GM21576 (cell line): ENCODE results near the gene CFAP70.
"Not testable (repeated sequence)": the region's sequence is repeated elsewhere in the genome, so short reads cannot be mapped to it uniquely, and the experiment has no call there.

Source experiments
- ATAC-seq: cut with Tn5 transposase; IDR thresholded peaks from one replicate; pipeline ENCODE4 v1.9.1; 2021; ENCODE audit warnings: mild to moderate bottlenecking, moderate library complexity; ENCODE audit not compliant: unreplicated experiment

The CFAP70 gene

GRCh38 chr10:73258612-73259011 lies 100.1 kb downstream of the CFAP70 start:
- not testable (repeated sequence) for ATAC-seq

- no peak for ATAC-seq
Measured at GRCh38 chr10:73253225-73253555, 105.5 kb downstream of the CFAP70 start.

DNA sequence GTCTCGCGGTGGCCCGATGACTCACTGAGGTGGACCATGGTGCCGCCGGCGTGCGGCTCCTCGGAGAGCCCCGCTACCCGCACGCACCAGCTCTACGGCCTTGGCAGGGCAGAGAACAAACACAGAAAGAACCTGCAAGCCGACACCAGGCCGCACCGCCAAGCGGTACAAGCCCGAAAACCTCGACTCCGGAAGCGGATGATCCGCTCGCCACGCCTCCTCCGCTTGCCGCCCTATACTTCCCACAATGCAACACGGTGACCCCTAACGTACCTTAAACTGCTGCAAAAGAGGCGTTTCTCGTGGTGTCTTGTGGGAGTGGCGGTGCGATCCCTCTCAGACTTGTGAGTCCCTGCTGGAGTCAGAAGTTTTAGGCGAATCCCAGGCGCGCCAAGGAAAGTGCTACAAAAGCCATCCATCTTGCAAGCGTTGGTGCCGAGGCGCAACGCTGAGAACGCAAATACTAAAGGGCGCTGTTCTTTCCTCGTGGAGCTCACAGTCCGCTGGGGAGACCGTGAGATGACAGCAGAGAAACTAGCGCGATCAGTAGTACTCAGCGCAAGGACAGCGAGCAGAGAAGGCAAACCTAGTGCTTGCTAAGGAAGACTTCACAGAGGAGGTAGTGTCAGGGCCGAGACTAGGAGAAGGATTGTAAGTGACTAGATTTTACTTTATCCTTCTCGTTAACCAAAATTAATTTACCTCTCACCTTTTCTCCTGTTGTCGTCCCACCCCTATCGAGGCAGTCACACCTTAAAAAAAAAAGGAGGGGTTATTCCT lies 106.0 kb downstream of the CFAP70 start, which contains the start of gene MRPS16:
Gene MRPS16 (minus strand): TSS at position 200 of the 780 bp plus-strand sequence. CDS start 162 bp downstream, at position 38.
- peak; percentile 71 for ATAC-seq

DNA sequence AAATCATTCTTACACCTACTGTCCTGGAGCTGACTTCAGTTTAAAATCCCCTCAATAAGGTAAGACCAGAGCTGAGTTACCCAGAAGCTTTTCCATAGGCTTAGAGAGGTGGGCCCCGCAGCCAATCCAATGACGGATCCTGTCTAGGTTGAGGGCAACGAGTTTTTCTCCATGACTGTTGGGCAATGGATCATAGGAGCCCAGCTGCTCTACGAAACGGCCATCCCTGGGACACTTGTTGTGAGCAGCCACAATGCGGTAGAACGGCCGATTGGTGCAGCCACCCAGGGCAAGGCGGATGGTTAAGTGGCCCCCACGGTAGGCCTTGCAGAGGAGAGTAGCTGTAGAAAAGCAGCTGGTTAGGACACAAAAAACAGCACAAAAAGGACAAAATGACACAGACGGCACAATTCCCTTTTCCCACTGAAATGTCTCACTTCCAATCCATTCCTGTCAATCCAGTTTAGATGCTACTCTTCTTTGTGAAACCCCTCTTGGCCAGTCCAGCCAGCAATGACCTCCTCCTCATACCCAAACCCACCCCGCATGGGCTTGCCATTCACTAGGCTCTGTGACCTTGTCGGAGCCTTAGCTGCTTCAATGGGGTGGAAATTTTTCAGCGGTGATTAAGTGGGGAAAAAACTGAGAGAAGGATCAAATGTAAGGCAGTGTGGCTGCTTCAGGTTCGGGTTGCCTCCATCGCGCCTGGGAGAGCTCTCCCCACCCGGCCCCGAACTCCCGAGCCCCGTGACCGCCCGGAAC lies 106.8 kb downstream of the CFAP70 start:
- ATAC-seq = peak; percentile 35

- ATAC-seq = no peak
Measured at GRCh38 chr10:73248259-73248724, 110.4 kb downstream of the CFAP70 start.

DNA sequence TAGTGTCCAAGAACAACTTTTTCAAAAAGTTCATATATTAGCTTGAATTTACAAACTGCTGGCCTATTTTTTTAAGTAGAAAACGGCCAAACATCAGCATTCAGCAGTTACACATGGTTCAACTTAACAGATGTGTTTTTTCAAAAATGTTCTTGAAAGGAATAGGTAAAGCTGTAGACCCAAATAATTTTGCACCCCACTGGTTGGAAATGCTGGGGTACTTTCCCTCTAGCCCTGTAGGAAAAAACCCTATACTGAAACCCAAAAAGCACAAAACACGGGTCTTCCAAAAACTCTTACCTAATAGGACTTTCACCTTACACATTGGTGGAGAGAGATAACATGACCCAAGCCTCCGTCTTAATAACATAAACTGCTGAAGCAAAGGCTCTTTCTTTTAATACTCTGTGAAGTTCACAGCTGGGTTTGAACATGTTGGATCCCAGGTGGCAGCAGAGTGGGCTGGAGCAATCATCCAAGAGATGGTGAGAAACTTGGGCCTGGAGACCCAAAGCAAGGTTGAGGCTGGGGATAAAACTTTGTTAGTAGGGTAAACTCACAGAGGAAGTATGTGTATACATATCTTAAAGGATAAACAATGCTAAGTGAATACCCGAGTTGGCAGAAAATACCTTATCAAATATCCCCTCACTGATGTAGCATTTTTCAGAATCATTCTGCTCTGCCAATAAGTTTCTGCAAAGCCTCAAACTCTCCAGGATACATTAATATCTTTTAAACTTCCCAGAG lies 111.0 kb downstream of the CFAP70 start:
- no peak for ATAC-seq

- ATAC-seq = peak; percentile 73
Measured at GRCh38 chr10:73246646-73247508, 111.8 kb downstream of the CFAP70 start, which contains the start of gene DNAJC9. TSS of gene DNAJC9 (minus strand) at chr10:73247255. CDS start at chr10:73247189, 66 bp downstream.

GRCh38 chr10:73246322-73246645 lies 112.4 kb downstream of the CFAP70 start:
- ATAC-seq = no peak

DNA sequence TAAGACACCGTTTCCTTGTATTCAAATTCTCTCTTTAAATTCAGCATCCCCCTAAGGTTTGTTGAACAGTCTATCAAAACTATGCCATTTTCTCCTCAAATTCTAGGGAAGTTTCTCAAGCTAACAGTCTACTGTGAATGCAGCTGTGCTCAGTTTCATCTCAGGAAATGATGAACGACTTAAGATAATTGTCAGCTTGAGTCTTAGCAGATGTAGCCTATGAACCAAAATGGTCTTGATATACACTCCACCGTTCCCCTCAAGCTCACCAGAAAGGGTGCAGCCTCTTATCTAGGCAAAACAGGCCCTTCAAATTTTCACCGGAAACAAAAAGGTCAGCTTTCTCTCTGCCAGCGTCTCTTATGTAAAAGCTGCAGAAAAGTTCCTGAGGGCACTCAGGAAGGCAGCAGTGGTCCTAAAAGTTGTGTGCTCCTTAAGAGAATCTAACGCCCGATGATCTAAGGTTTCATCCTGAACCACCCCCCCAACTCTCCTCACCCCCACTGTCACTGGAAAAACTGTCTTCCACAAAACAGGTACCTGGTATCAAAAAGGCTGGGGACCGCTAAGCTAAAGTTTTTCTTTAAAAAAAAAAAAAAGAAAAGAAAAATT lies 113.7 kb downstream of the CFAP70 start:
- ATAC-seq = no peak

DNA sequence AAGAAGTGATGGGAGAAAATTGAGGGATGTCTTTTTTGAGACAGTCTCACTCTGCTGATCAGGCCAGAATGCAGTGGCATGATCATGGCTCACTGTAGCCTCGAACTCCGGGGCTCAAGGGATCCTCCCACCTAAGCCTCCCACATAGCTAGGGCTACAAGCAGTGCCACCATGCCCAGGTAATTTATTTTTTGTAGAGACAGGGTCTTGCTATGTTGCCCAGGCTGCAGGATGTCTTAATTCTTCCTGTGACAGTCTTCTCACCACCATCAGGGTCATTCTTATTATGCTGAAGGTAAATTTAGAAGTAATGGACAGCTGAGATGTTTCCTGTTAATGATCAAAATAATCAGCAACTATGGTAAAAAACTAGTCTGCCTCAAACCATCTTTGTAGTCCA lies 118.8 kb downstream of the CFAP70 start:
- ATAC-seq = no peak

- no peak for ATAC-seq
Measured at GRCh38 chr10:73238990-73239566, 119.6 kb downstream of the CFAP70 start.

DNA sequence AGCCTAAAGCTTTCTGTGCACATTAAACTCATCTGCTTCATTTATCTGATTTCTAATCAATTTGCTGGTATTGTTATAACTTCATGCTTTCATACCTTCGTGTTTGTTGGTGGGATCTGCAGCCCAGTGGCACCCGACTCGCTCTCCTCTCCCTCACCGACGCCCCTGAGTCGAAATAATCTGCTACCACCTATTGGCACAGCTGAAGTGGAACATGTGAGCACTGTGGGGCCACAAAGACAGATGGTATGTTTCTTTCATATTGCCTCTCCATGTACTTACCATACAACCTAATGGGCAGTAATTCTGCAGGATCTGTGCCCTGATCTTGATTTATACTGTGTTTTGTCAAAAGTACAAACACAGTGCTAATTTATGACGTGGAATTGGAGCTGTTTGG lies 124.0 kb downstream of the CFAP70 start:
- ATAC-seq = no peak

DNA sequence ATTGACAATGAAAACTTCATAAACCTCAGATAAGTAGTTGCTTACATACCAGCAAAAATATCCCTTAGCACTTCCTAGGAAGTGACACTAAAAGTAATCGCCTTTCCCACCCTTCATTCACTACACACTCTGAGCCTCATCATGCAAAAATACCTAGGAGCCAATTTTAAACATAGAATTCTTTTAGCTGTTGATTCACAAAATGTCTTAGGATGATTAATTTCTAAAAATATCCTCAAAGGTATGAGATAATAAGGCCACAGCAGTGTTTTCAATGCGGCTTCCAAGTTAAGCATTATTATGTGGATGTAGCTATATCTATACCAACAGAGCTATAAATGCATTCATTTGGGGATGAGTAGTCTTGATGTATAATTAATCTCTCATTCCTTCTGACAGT lies 124.8 kb downstream of the CFAP70 start:
- ATAC-seq = no peak

DNA sequence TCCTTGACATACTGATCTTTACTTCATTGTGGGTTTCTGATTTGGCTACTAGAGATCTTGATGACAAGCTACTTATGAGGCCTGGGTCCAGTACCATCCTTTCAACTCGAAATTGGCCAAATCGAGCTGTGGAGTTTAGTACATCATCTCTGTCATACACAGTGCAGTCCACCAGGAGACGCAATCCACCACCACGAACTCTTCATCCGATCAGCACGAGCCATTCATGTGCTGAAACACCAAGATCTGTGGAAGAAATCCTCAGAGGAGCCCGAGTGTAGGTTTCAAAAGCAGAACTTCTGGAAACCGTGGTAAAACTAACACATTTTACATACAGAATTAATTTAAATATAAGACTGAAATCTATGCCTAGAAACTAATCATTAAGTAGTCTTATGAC lies 125.8 kb downstream of the CFAP70 start:
- ATAC-seq = no peak

- no peak for ATAC-seq
Measured at GRCh38 chr10:73229567-73229966, 129.1 kb downstream of the CFAP70 start.

- ATAC-seq = no peak
Measured at GRCh38 chr10:73228247-73228646, 130.4 kb downstream of the CFAP70 start.

GRCh38 chr10:73226663-73227062 lies 132.0 kb downstream of the CFAP70 start:
- no peak for ATAC-seq

DNA sequence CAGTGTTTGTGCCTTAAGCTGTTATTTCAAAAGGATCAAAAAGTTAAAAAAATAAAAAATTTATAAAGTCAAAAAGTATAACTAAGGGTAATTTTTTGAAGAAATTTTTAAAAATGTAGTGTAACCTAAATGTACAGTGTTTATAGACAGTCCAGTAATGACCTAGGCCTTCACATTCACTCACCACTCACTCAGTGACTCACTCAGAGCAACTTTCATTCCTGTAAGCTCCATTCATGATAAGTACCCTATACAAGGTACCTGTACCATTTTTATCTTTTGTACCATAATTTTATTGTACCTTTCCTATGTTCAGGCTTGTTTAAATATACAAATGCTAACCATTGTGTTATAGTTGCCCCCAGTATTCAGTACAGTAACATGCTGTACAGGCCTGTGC lies 133.1 kb downstream of the CFAP70 start:
- ATAC-seq = no peak

- no peak for ATAC-seq
Measured at GRCh38 chr10:73220989-73221388, 137.7 kb downstream of the CFAP70 start.

- no peak for ATAC-seq
Measured at GRCh38 chr10:73219384-73219783, 139.3 kb downstream of the CFAP70 start.
